ENCODE measurements around the gene PRDM10. TPM values are rescaled to one million over a fixed set of nuclear protein-coding genes. Genes with fewer than 3 reads are reported as not detected.
A peak's percentile ranks its signal among the peaks of the same experiment; 100 is the strongest.

The PRDM10 gene
- total and polyA plus RNA-seq, 8 donors, result 1.7 to 148 (median 7.0) TPM

DNA sequence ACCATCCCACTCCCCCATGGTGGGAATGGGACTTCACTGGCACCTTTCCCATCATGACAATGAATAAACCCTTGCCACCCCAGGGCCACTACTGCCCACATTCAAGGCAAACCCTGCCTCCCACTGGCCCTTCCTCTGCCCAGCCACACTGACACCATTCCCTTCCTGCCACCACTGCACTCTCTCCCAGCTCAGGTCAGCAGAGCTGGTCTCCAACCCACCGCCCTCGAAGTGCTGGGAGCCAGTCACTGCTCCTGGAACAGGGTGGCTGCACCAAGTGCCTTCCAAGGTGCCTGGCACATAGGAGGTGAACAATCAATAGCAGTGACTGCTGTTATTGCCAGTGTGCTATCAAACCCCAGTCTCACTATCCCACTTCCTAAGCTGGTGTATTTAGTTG lies 27.1 kb downstream of the PRDM10 start:
- intact Hi-C loops (cut with DNase I; ENCODE audit: low total_unique reads), result no loop called here
- no peak for DNase-seq
- TF ChIP-seq, protein P1, sequence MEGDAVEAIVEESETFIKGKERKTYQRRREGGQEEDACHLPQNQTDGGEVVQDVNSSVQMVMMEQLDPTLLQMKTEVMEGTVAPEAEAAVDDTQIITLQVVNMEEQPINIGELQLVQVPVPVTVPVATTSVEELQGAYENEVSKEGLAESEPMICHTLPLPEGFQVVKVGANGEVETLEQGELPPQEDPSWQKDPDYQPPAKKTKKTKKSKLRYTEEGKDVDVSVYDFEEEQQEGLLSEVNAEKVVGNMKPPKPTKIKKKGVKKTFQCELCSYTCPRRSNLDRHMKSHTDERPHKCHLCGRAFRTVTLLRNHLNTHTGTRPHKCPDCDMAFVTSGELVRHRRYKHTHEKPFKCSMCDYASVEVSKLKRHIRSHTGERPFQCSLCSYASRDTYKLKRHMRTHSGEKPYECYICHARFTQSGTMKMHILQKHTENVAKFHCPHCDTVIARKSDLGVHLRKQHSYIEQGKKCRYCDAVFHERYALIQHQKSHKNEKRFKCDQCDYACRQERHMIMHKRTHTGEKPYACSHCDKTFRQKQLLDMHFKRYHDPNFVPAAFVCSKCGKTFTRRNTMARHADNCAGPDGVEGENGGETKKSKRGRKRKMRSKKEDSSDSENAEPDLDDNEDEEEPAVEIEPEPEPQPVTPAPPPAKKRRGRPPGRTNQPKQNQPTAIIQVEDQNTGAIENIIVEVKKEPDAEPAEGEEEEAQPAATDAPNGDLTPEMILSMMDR (IDR thresholded peaks at IDR 0.05), result no peak
- TF ChIP-seq POLR2AphosphoS5 (IDR thresholded peaks at IDR 0.05) (no peak), POLR2A (IDR thresholded peaks at IDR 0.05) (no peak), EP300 (IDR thresholded peaks at IDR 0.05) (no peak)
- H3K27me3 ChIP-seq, result no peaks in the 10 kb centered on the region
- no peaks in the 10 kb centered on the region for H3K36me3 ChIP-seq
- no peak overlapping the region for H3K4me3 ChIP-seq
- 95 to 100% (median 100%) methylated on average over 1 to 2 of the region's 2 CpGs for WGBS, 5 donors
- no peak overlapping the region for H3K27ac ChIP-seq
- H3K9me3 ChIP-seq, result no peaks in the 10 kb centered on the region
- peaks cover 0 to 10% (median 3%) of the 10 kb centered on the region in 4 donors for H3K4me1 ChIP-seq

DNA sequence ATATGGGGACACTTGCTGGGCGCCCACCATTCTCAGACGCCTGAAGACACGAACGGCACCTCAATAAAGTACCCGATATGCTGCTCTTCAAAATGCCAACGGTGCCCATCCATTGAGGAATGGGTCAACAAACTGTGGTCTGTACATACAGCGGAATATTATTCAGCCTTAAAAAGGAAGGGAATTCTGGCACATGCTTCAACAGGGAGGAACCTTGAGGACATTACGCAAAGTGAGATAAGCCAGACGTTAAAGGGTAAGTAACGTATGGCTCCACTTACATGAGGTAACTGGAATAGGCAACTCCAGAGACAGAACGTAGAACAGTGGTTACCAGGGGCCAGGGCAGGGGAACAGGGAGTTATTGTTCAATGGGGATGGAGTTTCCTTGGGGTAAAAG lies 28.0 kb downstream of the PRDM10 start:
- intact Hi-C loops (cut with DNase I; ENCODE audit: low total_unique reads), result no loop called here

DNA sequence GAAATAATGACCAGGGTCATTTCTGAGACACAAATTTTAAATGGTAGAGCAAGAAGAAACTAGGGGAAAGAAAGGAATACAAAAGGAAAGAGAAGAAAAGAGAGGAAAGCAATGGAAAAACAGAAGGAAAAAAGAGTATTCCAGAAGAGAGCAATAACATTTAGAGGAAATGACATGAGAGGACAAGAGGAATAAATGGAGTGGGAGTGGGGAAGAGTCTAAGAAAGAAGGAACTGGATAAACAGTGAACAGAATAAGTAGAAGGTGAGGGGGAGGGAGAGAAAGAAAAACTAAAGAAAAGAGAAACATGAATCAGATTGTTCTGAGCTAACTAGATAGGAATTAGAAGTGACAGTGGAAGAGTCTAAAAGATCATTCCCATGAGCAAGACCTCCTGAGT lies 28.4 kb downstream of the PRDM10 start:
- no peak for TF ChIP-seq POLR2A (IDR thresholded peaks at IDR 0.05)
- no peak for TF ChIP-seq POLR2AphosphoS5 (IDR thresholded peaks at IDR 0.05)
- TF ChIP-seq EP300 (IDR thresholded peaks at IDR 0.05), result no peak
- TF ChIP-seq, protein P1 (IDR thresholded peaks at IDR 0.05), result no peak
- H3K27ac ChIP-seq, result no peak overlapping the region
- H3K27me3 ChIP-seq, result no peaks in the 10 kb centered on the region
- intact Hi-C loops (cut with DNase I; ENCODE audit: low total_unique reads), result no loop called here
- H3K36me3 ChIP-seq, result no peaks in the 10 kb centered on the region
- no peak overlapping the region for H3K4me3 ChIP-seq
- H3K4me1 ChIP-seq, result peaks cover 0 to 12% (median 5%) of the 10 kb centered on the region in 4 donors
- H3K9me3 ChIP-seq, result no peaks in the 10 kb centered on the region
- DNase-seq, result no peak

More for the DNA sequence above, 28.0 kb downstream of the PRDM10 start:
- no peak for DNase-seq
- H3K27ac ChIP-seq, result no peak overlapping the region
- peaks cover 0 to 10% (median 3%) of the 10 kb centered on the region in 4 donors for H3K4me1 ChIP-seq
- 89 to 95% (median 94%) methylated on average over 11 of the region's 11 CpGs for WGBS, 5 donors
- H3K9me3 ChIP-seq, result no peaks in the 10 kb centered on the region
- H3K27me3 ChIP-seq, result no peaks in the 10 kb centered on the region
- TF ChIP-seq POLR2AphosphoS5 (IDR thresholded peaks at IDR 0.05), result no peak
- no peak for TF ChIP-seq EP300 (IDR thresholded peaks at IDR 0.05)
- TF ChIP-seq, protein P1 (IDR thresholded peaks at IDR 0.05), result no peak
- TF ChIP-seq POLR2A (IDR thresholded peaks at IDR 0.05), result no peak
- H3K36me3 ChIP-seq, result no peaks in the 10 kb centered on the region
- no peak overlapping the region for H3K4me3 ChIP-seq

DNA sequence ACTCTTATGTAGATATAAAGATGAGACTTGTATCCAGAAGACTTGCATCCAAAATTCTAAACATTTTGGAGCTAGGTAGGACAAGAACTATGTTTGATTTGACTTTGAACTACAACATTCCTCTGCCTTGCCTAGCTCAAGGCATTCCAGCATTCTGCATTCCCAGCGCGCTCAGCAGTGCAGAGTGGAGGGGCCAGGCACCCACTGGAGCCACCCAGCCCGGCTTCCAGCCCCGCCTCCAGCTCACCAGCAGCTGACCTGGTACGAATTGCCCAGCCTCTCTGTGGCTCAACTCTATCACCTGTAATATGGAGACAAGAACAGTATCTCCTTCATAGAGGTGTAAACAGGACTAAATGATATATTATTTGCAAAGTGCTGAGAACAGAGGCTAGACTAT lies 28.8 kb downstream of the PRDM10 start:
- peak; percentile 27 to 70 for DNase-seq

More for the DNA sequence above, 28.8 kb downstream of the PRDM10 start:
- Histone ChIP-seq H3K4me1 (peaks cover 0 to 15% (median 7%) of the 10 kb centered on the region in 4 donors), H3K9me3 (no peaks in the 10 kb centered on the region), H3K27ac (no peak overlapping the region), H3K36me3 (no peaks in the 10 kb centered on the region), H3K27me3 (no peaks in the 10 kb centered on the region), H3K4me3 (no peak overlapping the region)
- intact Hi-C loops (cut with DNase I; ENCODE audit: low total_unique reads), result no loop called here
- WGBS, 5 donors, result 44 to 61% (median 56%) methylated on average over 5 of the region's 5 CpGs
- TF ChIP-seq EP300 (IDR thresholded peaks at IDR 0.05) (no peak), POLR2A (IDR thresholded peaks at IDR 0.05) (no peak), POLR2AphosphoS5 (IDR thresholded peaks at IDR 0.05) (no peak)
- TF ChIP-seq, protein P1 (IDR thresholded peaks at IDR 0.05), result no peak
